NCI-H774 (cell line): ENCODE results near the gene HLF.

Experiments used
- DNase-seq: peaks from one replicate; lab custom pipeline; 2025; lab: John Stamatoyannopoulos, UW

Gene HLF

DNA sequence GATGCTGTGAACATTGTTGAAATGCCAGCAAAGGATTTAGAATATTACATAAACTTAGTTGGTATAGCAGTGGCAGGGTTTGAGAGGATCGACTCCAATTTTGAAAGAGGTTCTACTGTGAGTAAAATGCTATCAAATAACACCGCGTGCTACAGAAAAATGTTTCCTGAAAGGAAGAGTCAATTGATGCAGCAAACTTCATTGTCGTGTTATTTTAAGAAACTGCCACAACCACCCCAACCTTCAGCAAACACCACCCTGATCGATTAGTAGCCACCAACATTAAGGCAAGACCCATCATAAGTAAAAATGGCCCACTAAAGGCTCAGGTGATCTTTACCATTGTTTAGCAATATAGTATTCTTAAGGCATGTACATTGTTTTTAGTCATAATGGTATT, 27.3 kb downstream of the HLF start:
- no peak for DNase-seq

DNA sequence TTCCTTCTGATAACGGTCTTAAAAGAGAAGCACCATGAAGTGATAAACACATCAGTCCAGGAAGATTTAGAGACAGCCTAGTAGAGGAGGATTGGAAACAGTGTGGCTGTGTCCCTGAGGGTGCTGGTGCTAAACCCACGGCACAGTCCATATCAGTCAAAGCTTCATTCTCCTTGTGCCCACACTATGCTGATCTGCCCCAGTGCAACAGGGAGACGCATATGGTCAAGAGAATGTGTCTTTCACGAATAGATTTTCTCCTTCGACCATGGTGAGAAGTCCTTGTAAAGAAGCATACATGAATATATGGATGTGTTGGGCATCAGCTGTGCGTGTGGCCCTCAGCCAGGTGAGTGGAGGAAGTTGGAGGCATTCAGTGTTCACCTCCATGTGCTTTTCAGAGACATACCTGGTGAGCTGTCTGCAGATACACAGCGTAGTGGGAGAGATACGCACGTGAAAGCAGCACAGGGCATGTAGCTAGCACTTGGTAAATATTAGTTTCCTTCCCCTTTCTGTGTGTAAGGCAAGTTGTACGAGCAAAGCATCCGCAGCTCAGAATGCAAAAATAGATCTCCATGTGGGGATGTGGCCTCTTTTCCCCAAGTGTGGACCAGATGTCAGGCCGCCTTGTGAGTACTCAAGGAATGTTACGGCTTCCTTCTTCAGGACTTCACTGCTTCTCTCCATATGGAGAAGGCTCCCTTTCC, 29.4 kb downstream of the HLF start:
- no peak for DNase-seq

- peak; percentile 51 for DNase-seq
Observed at GRCh38 chr17:55295411-55296170, 30.8 kb downstream of the HLF start.

- no peak for DNase-seq
Observed at GRCh38 chr17:55296171-55296695, 31.5 kb downstream of the HLF start.

DNA sequence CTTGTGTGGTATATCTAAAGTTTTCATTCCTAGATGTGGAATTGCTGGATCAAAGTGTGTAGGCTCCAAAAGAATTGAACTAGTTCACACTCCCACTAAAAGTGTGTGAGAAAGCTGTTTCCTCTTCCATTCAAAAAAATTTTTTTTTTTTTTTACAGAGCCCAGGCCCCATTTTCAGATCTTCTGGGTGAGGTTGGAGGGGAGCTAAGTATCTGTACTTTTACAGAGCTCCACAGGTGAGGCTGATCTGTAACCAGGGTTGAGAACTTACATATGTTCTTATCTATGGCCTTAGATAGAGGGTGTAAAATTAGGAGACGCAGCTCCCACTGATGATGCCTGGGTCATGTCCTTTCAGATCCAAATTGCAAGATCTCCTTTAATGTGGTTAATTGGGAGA, 31.9 kb downstream of the HLF start:
- no peak for DNase-seq

DNA sequence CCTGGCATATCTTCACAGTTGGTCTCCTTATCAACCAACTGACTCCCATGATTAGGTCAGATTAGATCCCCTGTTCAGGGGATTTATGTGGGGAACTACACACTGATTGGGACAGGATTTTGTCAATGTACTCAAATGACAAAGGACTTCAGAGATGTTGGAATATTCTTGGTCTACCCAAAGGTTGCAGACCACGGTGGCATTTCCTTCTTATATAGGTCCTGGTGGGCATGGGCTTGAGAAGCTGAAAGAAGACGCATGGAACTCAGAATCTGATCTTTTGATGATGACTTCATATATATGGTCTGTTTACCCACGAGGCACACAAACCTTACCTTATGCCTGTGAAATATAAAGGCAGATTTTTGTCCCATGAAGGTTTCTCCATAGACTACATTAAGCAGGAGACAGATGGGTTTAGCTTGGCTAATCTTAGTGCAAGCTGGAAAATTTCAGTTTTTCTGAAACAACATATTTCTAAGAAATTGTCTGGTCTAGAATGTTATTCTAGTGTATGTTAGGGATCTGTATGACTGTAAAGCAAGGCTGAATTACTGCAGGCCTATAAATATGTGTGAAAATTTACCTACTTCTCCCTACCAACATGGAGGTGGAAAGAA, 33.5 kb downstream of the HLF start:
- no peak for DNase-seq

- no peak for DNase-seq
Observed at GRCh38 chr17:55299162-55299838, 34.5 kb downstream of the HLF start.

DNA sequence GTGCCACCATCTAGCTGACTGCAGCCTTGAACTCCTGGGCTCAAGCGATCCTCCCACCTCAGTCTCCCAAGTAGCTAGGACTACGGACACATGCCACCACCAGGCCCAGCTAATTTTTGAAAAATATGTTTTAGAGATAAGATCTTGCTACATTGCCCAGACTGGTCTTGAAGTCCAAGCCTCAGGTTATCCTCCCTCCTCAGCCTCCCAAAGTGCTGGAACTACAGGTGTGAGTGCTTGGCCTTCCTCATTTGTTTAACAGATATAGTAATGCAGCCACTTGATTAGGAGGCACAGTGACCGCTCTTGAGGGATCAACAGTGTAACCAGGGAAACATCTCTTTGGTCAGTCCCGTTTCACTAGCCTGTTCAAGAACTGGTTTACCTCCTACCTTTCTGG, 35.1 kb downstream of the HLF start:
- DNase-seq: no peak

- DNase-seq: no peak
Observed at GRCh38 chr17:55300479-55301290, 35.9 kb downstream of the HLF start.

GRCh38 chr17:55301521-55302406, 37.0 kb downstream of the HLF start:
- peak; percentile 14 for DNase-seq

- no peak for DNase-seq
Observed at GRCh38 chr17:55302407-55302787, 37.6 kb downstream of the HLF start.

DNA sequence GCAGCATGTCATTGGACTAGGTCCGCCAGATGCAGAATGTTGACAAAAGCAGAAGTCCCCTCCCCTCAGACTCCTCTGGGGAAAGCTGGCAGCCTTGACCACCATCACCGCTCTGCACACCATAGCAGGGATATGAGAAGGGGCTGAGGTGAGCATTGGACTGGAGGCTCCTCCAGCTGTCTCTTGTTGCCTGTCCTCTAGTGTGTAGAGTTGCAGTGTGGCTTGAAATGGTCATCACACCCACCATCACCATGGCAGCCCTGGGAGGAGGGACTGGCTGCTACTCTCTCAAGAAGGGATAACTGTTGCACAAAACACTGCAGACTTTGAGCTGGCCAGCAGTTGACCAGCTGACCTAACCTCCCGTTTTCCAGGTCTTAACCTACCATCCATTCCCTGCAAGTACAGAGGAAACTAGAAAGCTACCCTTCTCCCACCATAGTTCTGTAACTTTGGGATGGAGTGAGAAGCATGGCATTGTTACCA, 38.3 kb downstream of the HLF start:
- no peak for DNase-seq

DNA sequence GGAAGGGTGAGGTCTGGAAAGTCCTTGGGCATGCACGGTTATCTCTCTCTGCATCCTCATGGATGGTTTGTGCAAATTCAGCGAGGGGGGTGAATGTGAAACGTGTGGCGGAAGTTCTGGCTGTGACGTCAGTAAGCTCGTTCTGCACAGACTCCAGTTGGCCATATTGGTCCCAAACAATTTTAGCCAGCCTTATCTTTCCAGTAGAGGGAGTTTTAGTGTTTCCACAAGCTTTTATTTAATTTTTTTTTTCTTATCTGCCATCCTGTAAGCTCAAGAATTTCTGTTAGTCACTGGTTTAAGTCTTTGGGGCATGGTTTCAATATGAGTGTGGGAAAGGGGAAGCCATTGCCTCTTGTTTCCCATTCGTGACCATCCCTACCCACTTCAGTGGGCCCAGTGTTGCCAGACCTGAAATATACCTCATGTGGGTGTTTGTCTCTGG, 39.0 kb downstream of the HLF start:
- DNase-seq: no peak

GRCh38 chr17:55304171-55304859, 39.6 kb downstream of the HLF start:
- no peak for DNase-seq

- no peak for DNase-seq
Observed at GRCh38 chr17:55305321-55306087, 40.7 kb downstream of the HLF start.

DNA sequence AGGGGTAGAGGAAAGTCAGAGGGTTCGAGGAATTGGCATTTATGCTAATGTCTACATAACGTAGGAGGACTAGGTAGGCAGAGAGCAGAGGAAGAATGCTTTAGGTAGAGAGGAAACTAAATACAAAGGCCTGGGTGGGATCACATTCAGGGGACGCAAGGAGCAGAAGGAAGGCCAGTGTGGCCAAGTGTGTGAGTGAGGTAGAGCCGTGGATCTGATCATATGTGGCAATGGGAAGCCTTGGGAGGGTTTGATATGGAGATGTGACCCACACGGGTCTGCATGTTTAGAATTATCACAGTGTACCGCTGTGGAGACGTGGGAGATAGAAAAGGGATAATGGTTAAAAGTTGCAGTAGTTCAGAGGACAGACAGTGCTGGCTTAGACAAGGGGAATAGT, 43.1 kb downstream of the HLF start:
- no peak for DNase-seq

DNA sequence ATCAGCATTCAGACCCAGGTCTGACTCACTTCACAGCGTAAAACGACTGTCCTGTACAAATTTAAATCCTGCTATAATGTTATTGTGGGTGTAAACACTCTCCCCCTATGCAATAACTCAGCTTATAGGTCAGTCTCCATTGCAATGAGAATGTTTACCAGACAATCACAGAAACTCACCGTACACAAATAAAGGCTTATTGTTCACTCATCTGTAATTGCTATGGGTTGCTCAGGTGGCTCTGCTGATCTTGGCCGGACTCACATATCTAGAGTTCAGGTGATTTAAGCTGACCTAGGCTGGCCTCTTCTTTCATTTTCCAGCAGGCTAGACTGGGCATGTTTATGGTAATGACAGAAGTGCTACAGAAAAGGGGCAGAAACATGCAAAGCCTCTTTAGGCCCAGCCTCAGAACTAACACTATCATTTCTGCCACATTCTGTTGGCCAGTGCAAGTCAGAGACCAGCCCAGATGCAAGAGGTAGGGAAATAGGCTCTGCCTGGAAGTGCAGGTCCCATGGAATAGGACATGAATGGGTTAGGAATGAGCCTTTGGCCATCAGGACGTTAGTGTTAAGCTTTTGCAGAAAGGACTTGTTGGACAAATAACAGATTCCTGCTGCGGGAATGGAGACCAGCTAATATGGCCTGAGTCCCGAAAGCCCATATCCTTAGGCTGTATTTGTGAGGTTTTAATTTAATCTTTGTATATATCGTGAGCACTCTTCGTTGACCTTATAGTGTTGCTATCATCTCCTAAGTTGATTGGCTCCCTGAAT, 44.0 kb downstream of the HLF start:
- DNase-seq: no peak

GRCh38 chr17:55311767-55312375, 47.1 kb downstream of the HLF start:
- DNase-seq: no peak
